Smooth muscle cell (in vitro differentiated cells): ENCODE data around the gene RALGPS1. TPM values are rescaled to one million over a fixed set of nuclear protein-coding genes. Genes with fewer than 3 reads are reported as not detected.

Experiments
- DNase-seq: peaks from one replicate; lab custom pipeline; 2025; ENCODE audit not compliant: unreplicated experiment; lab: John Stamatoyannopoulos, UW
- H2AFZ ChIP-seq: fragments of 200-600 bp; sonication (generic); 2 replicates; pipeline ENCODE4 v1.6.0; 2016; ENCODE audit warnings: antibody characterized with exemption, low read depth, mild to moderate bottlenecking
- H3F3A ChIP-seq: fragments of 200-600 bp; sonication (generic); 2 replicates; pipeline ENCODE4 v1.6.0; 2017; ENCODE audit warnings: antibody characterized with exemption, low read depth
- H3K27ac ChIP-seq: fragments of 200-600 bp; sonication (generic); 2 replicates; pipeline ENCODE4 v1.5.1; 2016; ENCODE audit warnings: low read depth, mild to moderate bottlenecking
- H3K27me3 ChIP-seq: fragments of 200-600 bp; sonication (generic); 2 replicates; pipeline ENCODE4 v1.6.1; 2016; ENCODE audit warnings: low read depth, mild to moderate bottlenecking
- H3K36me3 ChIP-seq: fragments of 200-600 bp; sonication (generic); 2 replicates; pipeline ENCODE4 v1.5.1; 2016; ENCODE audit warnings: low read depth
- H3K4me1 ChIP-seq: fragments of 200-600 bp; sonication (generic); 2 replicates; pipeline ENCODE4 v1.5.1; 2016; ENCODE audit warnings: low read depth
- H3K4me2 ChIP-seq: fragments of 200-600 bp; sonication (generic); 2 replicates; pipeline ENCODE4 v1.6.0; 2016; ENCODE audit warnings: mild to moderate bottlenecking
- H3K4me3 ChIP-seq: fragments of 200-600 bp; sonication (generic); 2 replicates; pipeline ENCODE4 v1.5.1; 2016; ENCODE audit warnings: mild to moderate bottlenecking
- H3K79me2 ChIP-seq: fragments of 200-600 bp; sonication (generic); 2 replicates; pipeline ENCODE4 v1.6.0; 2016; ENCODE audit warnings: low read depth, mild to moderate bottlenecking
- H3K9ac ChIP-seq: fragments of 200-600 bp; sonication (generic); 2 replicates; pipeline ENCODE4 v1.6.0; 2016; ENCODE audit warnings: low read depth
- H3K9me3 ChIP-seq: fragments of 200-600 bp; sonication (generic); replicated peaks from 2 replicates; pipeline ENCODE4 v1.5.1; 2016; ENCODE audit warnings: low read depth
- H4K20me1 ChIP-seq: fragments of 200-600 bp; sonication (generic); 2 replicates; pipeline ENCODE4 v1.6.0; 2016; ENCODE audit warnings: low read depth
- CTCF ChIP-seq: fragments of 200-600 bp; sonication (generic); IDR thresholded peaks from 2 replicates; pipeline ENCODE4 v1.5.1; 2017; ENCODE audit warnings: borderline replicate concordance, mild to moderate bottlenecking, antibody characterized with exemption; ENCODE audit not compliant: insufficient read depth, poor library complexity, severe bottlenecking
- WGBS: methylation state at CpG from one replicate; pipeline ENCODE4 v1.1.7; 2016; ENCODE audit warnings: low lambda C conversion rate; 5-methylcytosine and 5-hydroxymethylcytosine counted together
- polyA plus RNA-seq: library from polyadenylated mRNA; unstranded; fragments of >200 nt; fragmentation: Nextera tagmentation; extraction: Ambion mirVana; gene quantifications from 2 replicates; pipeline ENCODE4 v1.2.1, GENCODE V29; 2016
- total RNA-seq: library from RNA; depleted of rRNA; stranded (reverse); fragments of >200 nt; gene quantifications from 2 replicates; pipeline ENCODE4 v1.2.3, GENCODE V29; 2014

RALGPS1 gene
- total and polyA plus RNA-seq, 2 experiments from 2014 or later: 2.1 to 4.0 TPM

GRCh38 chr9:127049044-127049443, 134.5 kb downstream of the RALGPS1 start:
- no peak overlapping the region for H3K4me3 ChIP-seq
- H2AFZ ChIP-seq: no peak overlapping the region
- no peaks in the 10 kb centered on the region for H3K36me3 ChIP-seq
- no peak for TF ChIP-seq CTCF
- no peak for DNase-seq
- no peak overlapping the region for H3K4me2 ChIP-seq
- peaks cover 5% of the 10 kb centered on the region for H3F3A ChIP-seq
- no peaks in the 10 kb centered on the region for H4K20me1 ChIP-seq
- H3K4me1 ChIP-seq: no peaks in the 10 kb centered on the region
- WGBS: 65% methylated on average over 4 of the region's 4 CpGs
- no peak overlapping the region for H3K9ac ChIP-seq
- H3K79me2 ChIP-seq: no peaks in the 10 kb centered on the region
- H3K27me3 ChIP-seq: no peaks in the 10 kb centered on the region
- no peak overlapping the region for H3K27ac ChIP-seq
- no peaks in the 10 kb centered on the region for H3K9me3 ChIP-seq

DNA sequence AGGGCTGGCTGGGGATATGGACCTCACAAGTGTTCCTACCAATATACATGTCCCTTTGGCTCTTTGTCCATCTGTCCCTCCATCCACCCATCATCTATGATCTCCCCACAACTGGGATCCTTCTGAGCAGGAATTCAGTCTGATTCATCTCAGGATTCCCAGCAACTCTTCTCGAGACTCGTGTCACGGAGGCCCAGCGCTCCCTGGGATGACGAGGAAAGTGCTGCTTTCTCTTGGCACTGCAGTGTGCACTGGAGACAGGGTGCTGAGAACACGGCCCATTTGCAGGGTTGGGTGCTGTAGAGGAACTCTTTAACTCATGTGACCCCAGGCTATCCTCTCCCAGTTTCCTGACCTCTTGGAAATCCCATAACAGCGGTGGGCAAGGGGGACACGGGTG, 135.0 kb downstream of the RALGPS1 start:
- WGBS: 91% methylated on average over 8 of the region's 8 CpGs
- Histone ChIP-seq H3K27me3 (no peaks in the 10 kb centered on the region), H3K27ac (no peak overlapping the region), H3K9me3 (no peaks in the 10 kb centered on the region), H3K4me1 (no peaks in the 10 kb centered on the region), H4K20me1 (no peaks in the 10 kb centered on the region), H2AFZ (no peak overlapping the region), H3K36me3 (no peaks in the 10 kb centered on the region), H3K9ac (no peak overlapping the region), H3K4me2 (no peak overlapping the region), H3K4me3 (no peak overlapping the region), H3F3A (peaks cover 5% of the 10 kb centered on the region), H3K79me2 (no peaks in the 10 kb centered on the region)
- TF ChIP-seq CTCF: no peak
- DNase-seq: no peak

DNA sequence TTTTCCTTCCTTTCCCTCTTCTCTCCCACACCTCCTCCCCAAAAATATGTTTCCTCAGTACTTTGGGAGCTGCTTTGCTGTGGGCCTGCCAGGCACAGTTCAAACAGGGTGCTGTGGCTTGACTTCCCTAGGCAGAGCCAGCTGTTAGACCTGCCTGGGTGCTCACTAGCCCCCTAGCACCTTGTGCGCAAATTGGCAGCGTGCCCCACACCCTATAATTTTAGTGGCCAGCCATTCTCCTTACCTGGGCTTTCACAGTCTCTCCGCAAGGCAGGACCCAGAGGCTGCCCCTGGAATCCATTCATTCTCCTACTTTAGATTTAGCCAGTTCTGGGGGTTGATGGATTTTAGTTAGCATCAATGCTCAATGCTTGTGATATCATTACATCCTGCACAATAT, 135.6 kb downstream of the RALGPS1 start:
- H2AFZ ChIP-seq: no peak overlapping the region
- H3K27me3 ChIP-seq: no peaks in the 10 kb centered on the region
- no peaks in the 10 kb centered on the region for H4K20me1 ChIP-seq
- H3K9ac ChIP-seq: no peak overlapping the region
- H3K4me1 ChIP-seq: no peaks in the 10 kb centered on the region
- H3F3A ChIP-seq: peaks cover 5% of the 10 kb centered on the region
- no peaks in the 10 kb centered on the region for H3K9me3 ChIP-seq
- 100% methylated on average over 3 of the region's 3 CpGs for WGBS
- H3K27ac ChIP-seq: no peak overlapping the region
- no peak for TF ChIP-seq CTCF
- no peak overlapping the region for H3K4me2 ChIP-seq
- no peaks in the 10 kb centered on the region for H3K79me2 ChIP-seq
- no peak overlapping the region for H3K4me3 ChIP-seq
- DNase-seq: no peak
- H3K36me3 ChIP-seq: no peaks in the 10 kb centered on the region

- H3K79me2 ChIP-seq: no peaks in the 10 kb centered on the region
- H3K9ac ChIP-seq: no peak overlapping the region
- no peak overlapping the region for H2AFZ ChIP-seq
- no peak overlapping the region for H3K4me3 ChIP-seq
- no peak for DNase-seq
- TF ChIP-seq CTCF: no peak
- H3K36me3 ChIP-seq: no peaks in the 10 kb centered on the region
- WGBS: 86% methylated on average over 7 of the region's 7 CpGs
- H3K27me3 ChIP-seq: no peaks in the 10 kb centered on the region
- H4K20me1 ChIP-seq: no peaks in the 10 kb centered on the region
- no peaks in the 10 kb centered on the region for H3K4me1 ChIP-seq
- peaks cover 5% of the 10 kb centered on the region for H3F3A ChIP-seq
- no peak overlapping the region for H3K27ac ChIP-seq
- no peaks in the 10 kb centered on the region for H3K9me3 ChIP-seq
- no peak overlapping the region for H3K4me2 ChIP-seq
These were observed 136.0 kb downstream of the RALGPS1 start for GRCh38 chr9:127050591-127051001.
